ENCODE measurements around the gene ADGRB2.

ADGRB2 gene

DNA sequence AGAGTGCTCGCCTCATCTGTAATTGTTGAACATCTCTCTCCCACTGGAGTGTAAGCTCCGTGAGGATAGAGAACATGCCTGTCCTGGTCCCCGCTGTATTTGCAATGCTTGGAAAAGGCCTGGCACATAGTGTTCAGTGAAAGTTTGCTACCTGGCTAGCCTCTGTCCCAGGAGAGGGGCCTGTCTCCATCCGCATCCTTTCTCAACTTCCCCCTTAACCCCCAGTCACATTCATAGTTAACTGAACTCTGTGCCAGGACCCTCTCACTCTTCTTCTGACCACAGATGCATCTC, 36.5 kb upstream of the ADGRB2 start:
- no peak overlapping the region for H3K27ac ChIP-seq (ENCODE audit: low read depth, low read length)
- H3K4me3 ChIP-seq (ENCODE audit: low read length): no peak overlapping the region
- H3K36me3 ChIP-seq (ENCODE audit: control insufficient read depth, insufficient read depth, low read length): no peaks in the 10 kb centered on the region
- H3K27me3 ChIP-seq (ENCODE audit: control insufficient read depth, insufficient read depth, low read length): no peaks in the 10 kb centered on the region
- H3K9ac ChIP-seq (ENCODE audit: low read length): no peak overlapping the region
- H3K4me1 ChIP-seq (ENCODE audit: control insufficient read depth, insufficient read depth, low read length): no peaks in the 10 kb centered on the region

DNA sequence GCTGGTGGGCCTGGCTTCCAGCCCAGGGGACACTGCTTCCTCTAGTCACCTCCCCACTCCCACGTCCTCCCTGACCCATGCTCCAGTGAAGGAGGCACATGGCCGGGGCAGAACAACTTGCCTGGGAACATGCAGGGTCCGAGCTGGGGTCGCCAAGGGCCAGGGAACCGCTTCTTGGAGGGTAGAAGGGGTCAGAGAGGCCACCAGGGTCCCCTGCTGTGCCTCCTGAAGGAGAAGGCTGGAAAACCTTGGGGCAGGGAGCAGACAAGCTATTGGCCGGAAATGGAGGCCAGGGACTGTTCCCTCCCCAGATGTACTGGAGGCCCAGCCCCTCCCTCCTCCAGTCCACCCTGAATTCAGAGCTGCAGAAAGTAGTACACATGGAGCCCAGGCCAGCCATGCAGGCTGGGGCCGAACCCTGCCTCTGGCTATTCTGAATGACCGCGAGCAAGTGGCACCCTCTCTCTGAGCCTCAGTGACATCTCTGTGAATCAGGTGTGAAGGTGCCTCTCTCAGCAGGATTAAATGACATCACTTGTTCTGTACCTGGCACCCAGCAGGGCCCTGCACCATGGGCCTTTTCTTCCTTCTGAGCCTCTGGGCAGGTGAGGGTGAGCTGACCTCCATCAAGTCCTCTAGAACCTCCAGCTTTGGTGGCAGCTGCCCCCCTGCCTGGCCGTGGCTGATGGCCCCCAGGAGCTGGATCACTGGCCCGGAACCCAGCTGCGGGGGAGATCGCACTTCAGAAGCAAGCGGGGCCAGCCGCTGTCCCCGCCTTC, 35.9 kb upstream of the ADGRB2 start:
- H3K9ac ChIP-seq (ENCODE audit: low read length): no peak overlapping the region
- H3K36me3 ChIP-seq (ENCODE audit: control insufficient read depth, insufficient read depth, low read length): no peaks in the 10 kb centered on the region
- H3K27ac ChIP-seq (ENCODE audit: low read depth, low read length): no peak overlapping the region
- no peaks in the 10 kb centered on the region for H3K4me1 ChIP-seq (ENCODE audit: control insufficient read depth, insufficient read depth, low read length)
- no peak overlapping the region for H3K4me3 ChIP-seq (ENCODE audit: low read length)
- H3K27me3 ChIP-seq (ENCODE audit: control insufficient read depth, insufficient read depth, low read length): no peaks in the 10 kb centered on the region

DNA sequence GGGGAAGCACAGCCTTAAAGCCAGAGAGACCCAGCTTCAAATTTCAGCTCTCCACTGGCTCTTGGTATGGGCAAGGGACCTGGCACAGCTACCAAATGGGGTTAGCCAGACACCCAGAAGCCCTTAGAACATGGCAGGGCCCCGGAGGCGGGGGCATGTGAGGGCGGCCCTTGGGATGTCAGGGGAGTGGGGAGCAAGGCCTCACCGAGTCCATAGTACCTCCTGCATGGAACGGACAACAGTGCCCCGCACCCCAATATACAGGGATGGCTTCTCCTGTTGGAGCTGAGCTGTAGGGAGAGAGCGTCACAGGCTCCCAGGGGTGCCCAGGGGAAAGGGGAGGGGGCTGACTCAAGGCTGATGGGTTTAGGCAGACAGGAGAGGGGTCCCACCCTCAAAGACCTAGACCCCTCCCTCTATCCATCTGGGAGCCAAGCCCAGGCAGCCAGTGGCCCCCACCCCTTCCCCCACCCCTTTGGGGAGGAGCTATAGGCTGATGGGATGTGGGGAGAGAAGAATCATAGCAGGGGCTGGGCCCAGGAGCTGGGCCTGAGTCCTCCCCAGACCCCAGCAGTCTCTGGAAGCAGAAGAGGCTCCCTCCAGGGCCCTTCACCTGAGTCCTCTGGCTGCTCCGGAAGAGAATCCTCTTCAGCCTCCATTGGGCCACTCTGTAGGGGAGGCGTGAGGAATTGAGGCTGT, 35.2 kb upstream of the ADGRB2 start:
- no peaks in the 10 kb centered on the region for H3K27me3 ChIP-seq (ENCODE audit: control insufficient read depth, insufficient read depth, low read length)
- H3K36me3 ChIP-seq (ENCODE audit: control insufficient read depth, insufficient read depth, low read length): no peaks in the 10 kb centered on the region
- H3K4me3 ChIP-seq (ENCODE audit: low read length): no peak overlapping the region
- H3K27ac ChIP-seq (ENCODE audit: low read depth, low read length): no peak overlapping the region
- H3K4me1 ChIP-seq (ENCODE audit: control insufficient read depth, insufficient read depth, low read length): no peaks in the 10 kb centered on the region
- H3K9ac ChIP-seq (ENCODE audit: low read length): no peak overlapping the region

DNA sequence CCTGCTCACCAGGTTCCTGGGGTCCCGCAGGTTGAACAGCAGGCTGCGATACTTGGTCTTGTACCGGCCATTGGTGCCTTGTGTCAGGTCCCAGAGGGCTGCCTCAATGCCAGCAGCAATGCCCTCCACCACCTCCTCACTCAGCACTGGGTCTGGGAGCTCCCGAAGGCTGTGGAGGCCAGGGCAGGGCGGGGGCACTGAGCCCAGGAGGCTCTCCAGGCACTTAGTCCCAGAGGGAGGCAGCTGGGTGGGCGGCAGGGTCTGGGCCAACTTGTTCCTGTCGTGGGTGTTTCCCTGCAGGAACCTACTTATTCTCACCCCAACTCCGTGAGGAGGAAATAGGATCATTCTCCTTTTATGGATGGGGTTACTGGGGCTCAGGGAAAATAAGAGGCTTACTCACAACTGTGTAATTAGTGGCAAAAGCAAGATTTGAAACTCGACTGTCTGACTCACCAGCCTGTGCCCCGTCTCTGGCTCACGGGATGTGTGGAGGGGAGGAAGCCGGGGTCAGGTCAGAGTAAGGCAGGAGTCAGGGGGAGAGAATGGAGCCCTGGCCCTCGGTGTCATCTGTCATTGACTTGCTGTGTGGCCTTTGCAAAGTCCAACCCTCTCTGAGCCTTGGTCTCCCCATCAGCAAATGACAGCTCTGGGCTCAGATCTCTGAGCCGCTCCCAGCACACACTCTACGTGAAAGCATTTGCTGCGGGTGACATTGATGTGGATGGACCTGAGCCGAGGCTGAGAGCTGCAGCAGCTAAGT, 34.5 kb upstream of the ADGRB2 start:
- Histone ChIP-seq H3K4me3 (ENCODE audit: low read length) (no peak overlapping the region), H3K27ac (ENCODE audit: low read depth, low read length) (no peak overlapping the region)

DNA sequence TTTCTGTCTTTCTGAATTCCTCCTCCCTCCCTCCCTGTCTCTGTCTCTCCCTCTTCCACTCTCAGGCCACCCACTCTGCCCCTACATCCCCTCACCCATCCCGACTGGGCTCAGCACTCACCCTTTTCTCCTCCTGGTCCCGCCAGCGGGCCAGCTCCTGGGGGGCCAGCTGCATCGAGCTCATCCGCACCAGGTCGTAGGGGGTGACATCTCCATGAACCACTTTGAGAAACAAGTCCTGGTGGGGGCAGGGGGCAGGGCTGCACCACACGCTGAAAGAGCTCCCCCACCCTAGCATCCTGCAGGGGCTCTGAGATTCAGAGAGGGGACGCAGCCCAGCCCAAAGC, 33.9 kb upstream of the ADGRB2 start:
- H3K36me3 ChIP-seq (ENCODE audit: control insufficient read depth, insufficient read depth, low read length): no peaks in the 10 kb centered on the region
- no peak overlapping the region for H3K9ac ChIP-seq (ENCODE audit: low read length)
- H3K27me3 ChIP-seq (ENCODE audit: control insufficient read depth, insufficient read depth, low read length): no peaks in the 10 kb centered on the region
- H3K4me3 ChIP-seq (ENCODE audit: low read length): no peak overlapping the region
- no peaks in the 10 kb centered on the region for H3K4me1 ChIP-seq (ENCODE audit: control insufficient read depth, insufficient read depth, low read length)
- no peak overlapping the region for H3K27ac ChIP-seq (ENCODE audit: low read depth, low read length)

More for the DNA sequence above, 34.5 kb upstream of the ADGRB2 start:
- no peaks in the 10 kb centered on the region for H3K27me3 ChIP-seq (ENCODE audit: control insufficient read depth, insufficient read depth, low read length)
- H3K9ac ChIP-seq (ENCODE audit: low read length): no peak overlapping the region
- no peaks in the 10 kb centered on the region for H3K36me3 ChIP-seq (ENCODE audit: control insufficient read depth, insufficient read depth, low read length)
- no peaks in the 10 kb centered on the region for H3K4me1 ChIP-seq (ENCODE audit: control insufficient read depth, insufficient read depth, low read length)

DNA sequence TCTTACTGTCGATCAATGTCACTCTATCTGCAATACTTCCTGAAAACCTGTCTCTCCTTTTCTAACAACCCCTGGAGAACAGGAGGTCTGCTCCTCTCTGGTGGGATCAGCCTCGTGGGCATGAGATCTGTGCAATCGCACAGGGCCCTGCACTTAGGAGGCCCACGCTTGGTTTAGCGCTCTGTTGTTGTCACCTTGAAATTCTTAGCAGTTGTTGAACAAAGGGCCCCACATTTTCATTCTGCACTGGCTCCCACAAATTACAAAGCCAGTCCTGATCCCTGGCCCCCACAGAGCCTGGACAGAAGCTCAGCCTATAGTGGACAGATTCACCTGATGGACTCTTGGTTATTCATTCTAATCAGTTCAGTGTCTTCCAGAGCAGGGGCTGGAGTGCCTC, 33.1 kb upstream of the ADGRB2 start:
- H3K36me3 ChIP-seq (ENCODE audit: control insufficient read depth, insufficient read depth, low read length): no peaks in the 10 kb centered on the region
- no peak overlapping the region for H3K27ac ChIP-seq (ENCODE audit: low read depth, low read length)
- H3K4me3 ChIP-seq (ENCODE audit: low read length): no peak overlapping the region
- H3K9ac ChIP-seq (ENCODE audit: low read length): no peak overlapping the region
- no peaks in the 10 kb centered on the region for H3K4me1 ChIP-seq (ENCODE audit: control insufficient read depth, insufficient read depth, low read length)
- no peaks in the 10 kb centered on the region for H3K27me3 ChIP-seq (ENCODE audit: control insufficient read depth, insufficient read depth, low read length)

DNA sequence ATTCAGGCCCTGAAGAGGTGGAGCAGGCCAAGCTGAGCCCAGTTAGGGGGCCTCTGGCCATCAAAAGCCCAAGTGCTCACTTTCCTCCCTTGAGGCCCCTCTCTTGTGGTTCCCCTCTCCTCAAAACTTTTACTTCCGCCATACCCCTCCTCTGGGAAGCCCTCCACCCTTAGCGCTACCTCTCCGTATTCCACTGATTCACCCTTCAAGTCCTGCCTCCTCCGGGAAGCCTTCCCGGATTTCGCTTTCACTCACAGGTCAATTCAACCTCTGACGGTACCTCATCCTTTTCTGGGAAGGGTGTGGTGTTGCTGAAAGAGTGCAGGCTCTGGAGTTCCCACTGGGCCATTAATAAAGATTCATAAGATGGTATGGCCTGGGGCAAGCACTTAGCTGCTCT, 32.6 kb upstream of the ADGRB2 start:
- no peak overlapping the region for H3K4me3 ChIP-seq (ENCODE audit: low read length)
- H3K27ac ChIP-seq (ENCODE audit: low read depth, low read length): no peak overlapping the region
- H3K27me3 ChIP-seq (ENCODE audit: control insufficient read depth, insufficient read depth, low read length): no peaks in the 10 kb centered on the region
- H3K4me1 ChIP-seq (ENCODE audit: control insufficient read depth, insufficient read depth, low read length): no peaks in the 10 kb centered on the region
- no peaks in the 10 kb centered on the region for H3K36me3 ChIP-seq (ENCODE audit: control insufficient read depth, insufficient read depth, low read length)
- H3K9ac ChIP-seq (ENCODE audit: low read length): no peak overlapping the region

DNA sequence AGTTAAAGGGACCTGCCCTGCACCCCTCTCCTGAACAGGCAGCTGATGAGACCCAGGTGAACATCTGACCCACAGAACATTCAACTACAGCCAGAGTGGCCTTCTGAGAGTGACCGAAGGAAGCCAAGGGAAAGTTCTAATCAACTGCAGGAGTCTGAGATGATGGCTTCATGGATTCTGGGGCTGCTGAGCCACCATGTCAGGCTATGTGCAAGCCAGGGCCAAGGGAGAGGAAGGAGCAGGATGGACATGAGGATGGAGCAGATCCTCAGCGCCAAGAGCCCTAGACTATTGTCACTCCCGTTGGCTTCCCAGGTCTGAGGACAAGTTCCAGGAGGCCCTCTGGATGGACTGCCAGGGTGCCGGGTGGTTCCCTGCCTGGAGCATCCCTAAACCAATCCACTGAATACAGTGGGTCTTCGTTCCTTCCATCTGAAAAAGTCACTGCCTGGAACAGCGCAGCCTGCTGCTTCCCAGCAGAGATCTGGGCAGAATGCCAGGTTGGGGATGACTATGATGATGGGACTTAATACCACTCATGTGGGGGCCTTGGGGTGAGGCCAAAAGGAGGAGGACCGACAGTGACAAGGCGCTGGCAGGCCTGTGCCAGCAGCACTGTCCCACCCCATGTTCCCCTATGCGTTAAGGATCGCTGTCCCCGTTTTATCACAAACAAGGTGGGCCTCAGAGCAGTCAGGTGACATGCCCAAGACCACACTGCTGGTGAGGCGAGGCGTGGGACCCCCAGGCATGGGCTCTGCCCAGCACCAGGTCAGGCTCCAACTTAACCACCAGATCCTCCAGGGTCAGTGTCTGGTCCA, 31.9 kb upstream of the ADGRB2 start:
- Histone ChIP-seq H3K27me3 (ENCODE audit: control insufficient read depth, insufficient read depth, low read length) (no peaks in the 10 kb centered on the region), H3K36me3 (ENCODE audit: control insufficient read depth, insufficient read depth, low read length) (no peaks in the 10 kb centered on the region), H3K9ac (ENCODE audit: low read length) (no peak overlapping the region), H3K27ac (ENCODE audit: low read depth, low read length) (no peak overlapping the region), H3K4me3 (ENCODE audit: low read length) (no peak overlapping the region), H3K4me1 (ENCODE audit: control insufficient read depth, insufficient read depth, low read length) (no peaks in the 10 kb centered on the region)

DNA sequence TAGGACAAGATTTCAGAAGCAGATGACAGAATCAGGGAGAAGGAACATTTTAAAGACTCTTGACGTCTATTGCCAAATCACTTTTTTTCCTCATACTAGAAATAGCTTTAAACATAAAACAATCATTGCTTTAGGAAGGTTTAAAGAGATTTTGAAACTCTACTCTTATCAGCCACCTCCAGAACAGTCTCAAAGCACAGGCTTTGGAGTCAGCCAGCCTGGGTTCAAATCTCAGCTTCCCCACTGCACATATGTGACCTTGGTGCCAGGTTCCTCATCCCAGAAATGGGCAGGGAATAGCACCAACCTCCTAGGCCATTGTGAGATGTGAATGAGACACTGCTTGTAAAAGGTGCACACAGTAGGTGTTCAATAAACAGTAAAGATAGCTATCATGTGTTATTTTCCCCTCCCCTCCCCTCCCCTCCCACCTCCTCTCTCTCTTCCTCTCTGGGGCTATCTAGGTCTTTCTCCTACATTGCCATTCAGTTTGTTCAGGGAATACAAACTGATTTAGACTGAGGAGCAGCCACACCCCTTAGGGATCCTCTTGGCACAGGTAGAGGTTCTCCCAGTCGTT, 31.0 kb upstream of the ADGRB2 start:
- Histone ChIP-seq H3K4me3 (ENCODE audit: low read length) (no peak overlapping the region), H3K27me3 (ENCODE audit: control insufficient read depth, insufficient read depth, low read length) (no peaks in the 10 kb centered on the region), H3K4me1 (ENCODE audit: control insufficient read depth, insufficient read depth, low read length) (no peaks in the 10 kb centered on the region), H3K27ac (ENCODE audit: low read depth, low read length) (no peak overlapping the region), H3K9ac (ENCODE audit: low read length) (no peak overlapping the region), H3K36me3 (ENCODE audit: control insufficient read depth, insufficient read depth, low read length) (no peaks in the 10 kb centered on the region)

DNA sequence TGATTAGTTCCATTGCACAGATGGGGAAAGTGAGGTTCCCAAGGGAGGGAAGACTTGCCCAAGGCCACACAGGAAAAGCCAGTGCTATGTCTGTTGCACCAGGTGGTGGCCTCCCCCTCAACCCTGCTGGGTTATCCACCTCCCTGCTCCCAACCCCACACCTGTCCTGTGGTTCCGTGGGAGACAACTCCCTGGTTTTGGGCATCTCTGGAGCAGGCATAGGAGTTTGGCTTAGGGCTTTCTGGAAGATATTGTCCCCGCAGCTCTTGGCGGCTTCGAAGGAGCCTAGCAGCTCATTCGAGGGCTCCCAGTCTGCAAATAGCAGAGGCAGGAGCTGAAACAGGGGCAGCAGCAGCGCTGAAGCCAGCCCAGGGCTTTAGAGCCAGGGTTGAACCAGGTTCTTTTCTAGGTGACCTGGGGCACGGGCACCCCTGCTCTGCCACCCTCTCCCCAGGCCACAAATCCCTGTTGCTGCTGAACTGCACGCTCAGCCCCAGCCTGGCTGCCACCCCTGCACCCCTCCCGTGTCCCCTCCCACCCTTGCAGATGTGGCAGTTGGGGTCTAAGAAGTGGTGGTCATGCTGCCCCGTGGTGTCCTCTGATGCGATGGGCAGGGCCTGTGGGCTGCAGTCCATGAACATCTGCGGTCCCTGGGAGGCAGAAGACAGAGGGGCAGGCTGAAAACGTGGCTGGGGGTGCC, 29.6 kb upstream of the ADGRB2 start:
- Histone ChIP-seq H3K9ac (ENCODE audit: low read length) (no peak overlapping the region), H3K27ac (ENCODE audit: low read depth, low read length) (no peak overlapping the region), H3K4me3 (ENCODE audit: low read length) (no peak overlapping the region), H3K27me3 (ENCODE audit: control insufficient read depth, insufficient read depth, low read length) (no peaks in the 10 kb centered on the region), H3K36me3 (ENCODE audit: control insufficient read depth, insufficient read depth, low read length) (no peaks in the 10 kb centered on the region), H3K4me1 (ENCODE audit: control insufficient read depth, insufficient read depth, low read length) (no peaks in the 10 kb centered on the region)

DNA sequence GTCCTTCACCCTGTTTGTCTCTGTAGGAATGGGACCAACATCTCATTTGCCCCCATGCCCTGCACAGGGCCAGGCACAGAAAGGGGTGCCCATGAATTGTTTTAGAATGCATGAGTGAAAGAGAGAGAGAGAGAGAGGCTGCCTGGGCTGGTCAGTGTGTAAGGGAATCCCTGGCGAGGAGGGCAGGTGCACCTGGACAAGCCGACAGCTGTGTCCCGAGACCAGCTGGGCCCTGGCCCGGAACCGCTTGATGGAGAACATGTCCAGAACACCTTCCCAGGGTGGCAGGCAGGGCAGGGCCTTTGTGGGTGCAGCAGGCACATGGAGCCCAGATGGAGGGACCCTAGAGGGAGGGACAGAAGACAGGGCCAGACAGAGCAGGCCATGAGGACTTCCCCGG, 28.9 kb upstream of the ADGRB2 start:
- Histone ChIP-seq H3K36me3 (ENCODE audit: control insufficient read depth, insufficient read depth, low read length) (no peaks in the 10 kb centered on the region), H3K9ac (ENCODE audit: low read length) (no peak overlapping the region), H3K4me3 (ENCODE audit: low read length) (no peak overlapping the region), H3K4me1 (ENCODE audit: control insufficient read depth, insufficient read depth, low read length) (no peaks in the 10 kb centered on the region), H3K27me3 (ENCODE audit: control insufficient read depth, insufficient read depth, low read length) (no peaks in the 10 kb centered on the region), H3K27ac (ENCODE audit: low read depth, low read length) (no peak overlapping the region)

All from rectal smooth muscle tissue (tissue), 1 donor.